Stimulated activated CD4-positive, alpha-beta T cell treated with anti-CD3 and anti-CD28 coated beads, Interleukin-4, amount 100 ng/mL, for 48 hours (primary cell): Measurements from ENCODE around the gene CD151.

Experiments
- DNase-seq, 2 donors: peaks; one replicate each; pipeline ENCODE4 v3.0.0-alpha.2; 2020; ENCODE audit warnings: low read depth in 2 of 2

Gene CD151

GRCh38 chr11:843086-843734 lies 10.5 kb downstream of the CD151 start:
- DNase-seq, result no peak

GRCh38 chr11:843818-844692 lies 11.3 kb downstream of the CD151 start:
- DNase-seq, result no peak

GRCh38 chr11:844693-845644 lies 12.2 kb downstream of the CD151 start:
- no peak for DNase-seq

GRCh38 chr11:845872-846495 lies 13.2 kb downstream of the CD151 start:
- DNase-seq, result no peak

- DNase-seq, result no peak
These were observed 13.8 kb downstream of the CD151 start for GRCh38 chr11:846496-847098.

- no peak for DNase-seq
These were observed 15.1 kb downstream of the CD151 start for GRCh38 chr11:847876-848275.

- peak; percentile 60 to 61 for DNase-seq
These were observed 15.7 kb downstream of the CD151 start for GRCh38 chr11:848380-848931.

- no peak for DNase-seq
These were observed 16.5 kb downstream of the CD151 start for GRCh38 chr11:849104-849824.

GRCh38 chr11:849951-850774 lies 17.4 kb downstream of the CD151 start:
- DNase-seq, result no peak

- no peak for DNase-seq
These were observed 18.3 kb downstream of the CD151 start for GRCh38 chr11:850775-851763.

- DNase-seq, result no peak
These were observed 20.0 kb downstream of the CD151 start for GRCh38 chr11:852762-853161.

- DNase-seq, result no peak
These were observed 21.1 kb downstream of the CD151 start for GRCh38 chr11:853682-854448.

- no peak for DNase-seq
These were observed 22.0 kb downstream of the CD151 start for GRCh38 chr11:854601-855329.

GRCh38 chr11:855330-855674 lies 22.6 kb downstream of the CD151 start:
- no peak for DNase-seq

GRCh38 chr11:855796-856195 lies 23.0 kb downstream of the CD151 start:
- DNase-seq, result no peak

- no peak for DNase-seq
These were observed 23.6 kb downstream of the CD151 start for GRCh38 chr11:856397-856796.
